Colon (tissue), 2 donors: ENCODE data around the gene LRRC53.

Experiments used
- FAIRE-seq: peaks from 2 replicates; lab custom pipeline; 2012; peaks lifted over from hg19 to GRCh38; lab: Jason Lieb, UNC
- donor health status: control.
- donor health status: control.

Gene LRRC53

GRCh38 chr1:74512170-74512915 lies at the start of gene LRRC53:
Gene LRRC53, minus strand, starts transcription at chr1:74512611. Its CDS starts 29,262 bp downstream, at chr1:74483349.
- no peak for FAIRE-seq

GRCh38 chr1:74549932-74550331 lies 37.5 kb upstream of the LRRC53 start:
- no peak for FAIRE-seq

- FAIRE-seq = no peak
Observed at GRCh38 chr1:74548961-74549750, 36.7 kb upstream of the LRRC53 start.

GRCh38 chr1:74545821-74546220 lies 33.4 kb upstream of the LRRC53 start:
- FAIRE-seq = no peak

GRCh38 chr1:74534241-74534640 lies 21.8 kb upstream of the LRRC53 start:
- FAIRE-seq = no peak

- no peak for FAIRE-seq
Observed at GRCh38 chr1:74531796-74532195, 19.4 kb upstream of the LRRC53 start.

- FAIRE-seq = no peak
Observed at GRCh38 chr1:74530892-74531291, 18.5 kb upstream of the LRRC53 start.

GRCh38 chr1:74528123-74528522 lies 15.7 kb upstream of the LRRC53 start:
- FAIRE-seq = no peak

- no peak for FAIRE-seq
Observed at GRCh38 chr1:74526708-74527107, 14.3 kb upstream of the LRRC53 start.

GRCh38 chr1:74523873-74524480 lies 11.6 kb upstream of the LRRC53 start:
- no peak for FAIRE-seq

GRCh38 chr1:74522148-74522547 lies 9.7 kb upstream of the LRRC53 start:
- no peak for FAIRE-seq

- no peak for FAIRE-seq
Observed at GRCh38 chr1:74517599-74518051, 5.2 kb upstream of the LRRC53 start.

GRCh38 chr1:74513411-74514300 lies 1.2 kb upstream of the LRRC53 start:
- no peak for FAIRE-seq

- no peak for FAIRE-seq
Observed at GRCh38 chr1:74508449-74508848, 4.0 kb downstream of the LRRC53 start.

- no peak for FAIRE-seq
Observed at GRCh38 chr1:74505928-74506710, 6.3 kb downstream of the LRRC53 start.

GRCh38 chr1:74504933-74505512 lies 7.4 kb downstream of the LRRC53 start:
- FAIRE-seq = no peak

GRCh38 chr1:74504125-74504932 lies 8.1 kb downstream of the LRRC53 start:
- no peak for FAIRE-seq

- no peak for FAIRE-seq
Observed at GRCh38 chr1:74502858-74503257, 9.6 kb downstream of the LRRC53 start.

GRCh38 chr1:74502432-74502831 lies 10.0 kb downstream of the LRRC53 start:
- no peak for FAIRE-seq

- FAIRE-seq = no peak
Observed at GRCh38 chr1:74498901-74499300, 13.5 kb downstream of the LRRC53 start.
